Trophoblast cell (in vitro differentiated cells and primary cell): Measurements from ENCODE around the gene IL10RA.

ENCODE experiments used
- DNase-seq, 2 donors: peaks; one replicate each; pipeline ENCODE4 v3.0.0-alpha.2; 2016
- H2AFZ ChIP-seq: 2 replicates; pipeline ENCODE4 v1.6.1; 2013; ENCODE audit warnings: low read length, moderate library complexity, mild to moderate bottlenecking; ENCODE audit not compliant: insufficient read depth, poor library complexity
- H2AK5ac ChIP-seq: 2 replicates; pipeline ENCODE4 v1.6.1; 2013; ENCODE audit warnings: mild to moderate bottlenecking, low read length
- H2BK120ac ChIP-seq: 2 replicates; pipeline ENCODE4 v1.6.1; 2013; ENCODE audit warnings: low read length, mild to moderate bottlenecking, moderate library complexity; ENCODE audit not compliant: insufficient read depth, poor library complexity
- H2BK12ac ChIP-seq: 2 replicates; pipeline ENCODE4 v1.6.1; 2013; ENCODE audit warnings: mild to moderate bottlenecking, low read length, moderate library complexity
- H2BK5ac ChIP-seq: 2 replicates; pipeline ENCODE4 v1.6.1; 2013; ENCODE audit warnings: low read length, low read depth, moderate library complexity, mild to moderate bottlenecking; ENCODE audit not compliant: poor library complexity
- H3K14ac ChIP-seq: 2 replicates; pipeline ENCODE4 v1.6.1; 2013; ENCODE audit warnings: mild to moderate bottlenecking, low read length
- H3K18ac ChIP-seq: 2 replicates; pipeline ENCODE4 v1.6.1; 2013; ENCODE audit warnings: mild to moderate bottlenecking, low read length
- H3K23ac ChIP-seq: 2 replicates; pipeline ENCODE4 v1.6.1; 2013; ENCODE audit warnings: low read length
- H3K27ac ChIP-seq: 2 replicates; pipeline ENCODE4 v1.5.1; 2013; ENCODE audit warnings: low read depth, mild to moderate bottlenecking, inconsistent platforms, low read length, moderate library complexity
- H3K27me3 ChIP-seq: 2 replicates; pipeline ENCODE4 v1.6.1; 2013; ENCODE audit warnings: inconsistent platforms, mild to moderate bottlenecking, low read length, moderate library complexity; ENCODE audit not compliant: insufficient read depth
- H3K36me3 ChIP-seq, 2 experiments: 1 replicate in 1 of 2; 2 replicates in 1 of 2; pipeline ENCODE4 v1.6.1; 2013; ENCODE audit warnings: low read length in 2 of 2, mild to moderate bottlenecking in 2 of 2, moderate library complexity in 1 of 2; ENCODE audit not compliant: insufficient read depth in 2 of 2, control insufficient read depth in 1 of 2
- H3K4ac ChIP-seq: 2 replicates; pipeline ENCODE4 v1.6.1; 2013; ENCODE audit warnings: low read depth, mild to moderate bottlenecking, low read length, moderate library complexity
- H3K4me1 ChIP-seq, 2 experiments: 1 replicate in 1 of 2; 2 replicates in 1 of 2; pipeline ENCODE4 v1.6.1; 2013; ENCODE audit warnings: low read length in 2 of 2, mild to moderate bottlenecking in 2 of 2, moderate library complexity in 1 of 2; ENCODE audit not compliant: insufficient read depth in 2 of 2, control insufficient read depth in 1 of 2
- H3K4me2 ChIP-seq: 2 replicates; pipeline ENCODE4 v1.6.1; 2013; ENCODE audit warnings: inconsistent platforms, mild to moderate bottlenecking, low read length, moderate library complexity
- H3K4me3 ChIP-seq: 2 replicates; pipeline ENCODE4 v1.5.1; 2013; ENCODE audit warnings: mild to moderate bottlenecking, low read depth, low read length, inconsistent platforms
- H3K79me1 ChIP-seq: one replicate; pipeline ENCODE4 v1.6.1; 2013; ENCODE audit warnings: low read length
- H3K79me2 ChIP-seq: 2 replicates; pipeline ENCODE4 v1.6.1; 2013; ENCODE audit warnings: low read length, mild to moderate bottlenecking; ENCODE audit not compliant: control insufficient read depth, insufficient read depth, poor library complexity
- H3K9ac ChIP-seq: 2 replicates; pipeline ENCODE4 v1.6.1; 2013; ENCODE audit warnings: mild to moderate bottlenecking, low read length
- H3K9me3 ChIP-seq: 2 replicates; pipeline ENCODE4 v1.6.1; 2013; ENCODE audit warnings: low read depth, mild to moderate bottlenecking, control low read depth, inconsistent platforms, low read length; ENCODE audit not compliant: insufficient read depth
- H4K12ac ChIP-seq: 2 replicates; pipeline ENCODE4 v1.6.1; 2013; ENCODE audit warnings: low read depth, mild to moderate bottlenecking, low read length, moderate library complexity
- H4K8ac ChIP-seq: 2 replicates; pipeline ENCODE4 v1.6.1; 2013; ENCODE audit warnings: low read depth, mild to moderate bottlenecking, low read length, moderate library complexity
- H4K91ac ChIP-seq: one replicate; pipeline ENCODE4 v1.6.1; 2013; ENCODE audit warnings: low read depth, mild to moderate bottlenecking, low read length, moderate library complexity
- WGBS: extraction: QIAGEN DNeasy Blood & Tissue Kit; methylation state at CpG from one replicate; pipeline ENCODE4 v1.1.7; 2013; ENCODE audit warnings: missing lambda C conversion rate; ENCODE audit not compliant: insufficient read length, insufficient coverage; ENCODE audit errors: extremely low coverage; 5-methylcytosine and 5-hydroxymethylcytosine counted together

The IL10RA gene

DNA sequence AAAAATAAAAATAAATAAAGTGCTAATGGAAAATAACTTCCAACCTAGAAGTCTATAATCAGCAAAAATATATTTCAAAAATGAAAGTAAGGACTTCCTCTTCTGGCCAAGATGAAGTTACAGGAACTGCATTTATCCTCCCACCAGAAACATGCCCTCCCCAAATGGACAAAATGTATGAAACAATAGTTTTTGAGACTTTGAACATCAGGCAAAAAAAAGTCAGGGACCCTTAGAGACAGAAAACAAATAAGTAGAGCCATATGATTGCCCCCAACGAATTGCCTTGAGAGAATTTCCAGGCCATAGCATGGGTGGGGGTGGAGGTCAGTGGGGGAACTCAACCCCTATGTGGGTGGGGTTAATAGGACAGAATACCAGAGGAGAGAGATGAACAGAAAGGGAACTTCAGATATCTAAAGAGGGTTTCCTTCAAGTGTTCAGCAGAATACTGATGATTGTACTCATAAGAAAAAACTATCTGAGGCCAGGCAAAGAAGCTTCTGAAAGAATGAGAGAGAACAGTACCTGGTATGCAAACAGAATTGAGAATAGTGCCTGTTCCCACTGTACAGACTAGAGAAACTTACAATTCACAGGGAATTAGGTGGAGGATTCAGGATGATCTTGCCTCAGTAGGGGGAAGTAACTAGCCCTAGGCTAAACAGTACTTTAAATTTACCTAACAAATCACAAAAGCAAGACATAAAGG is 26.6 kb upstream of the IL10RA start:
- H2BK5ac ChIP-seq = no peak overlapping the region
- H3K27me3 ChIP-seq = no peaks in the 10 kb centered on the region
- no peak overlapping the region for H4K91ac ChIP-seq
- no peaks in the 10 kb centered on the region for H3K79me2 ChIP-seq
- no peak overlapping the region for H3K23ac ChIP-seq
- H3K18ac ChIP-seq = no peak overlapping the region
- no peaks in the 10 kb centered on the region for H3K4me1 ChIP-seq
- no CpG with 5 or more reads among the region's 1 CpG for WGBS
- H3K14ac ChIP-seq = no peak overlapping the region
- H3K9ac ChIP-seq = no peak overlapping the region
- no peak overlapping the region for H4K12ac ChIP-seq
- H2BK120ac ChIP-seq = no peak overlapping the region
- no peak overlapping the region for H4K8ac ChIP-seq
- H3K27ac ChIP-seq = no peak overlapping the region
- H3K4me2 ChIP-seq = no peak overlapping the region
- H3K4ac ChIP-seq = no peak overlapping the region
- H2BK12ac ChIP-seq = no peak overlapping the region
- H2AK5ac ChIP-seq = no peak overlapping the region
- H3K36me3 ChIP-seq = no peaks in the 10 kb centered on the region
- H3K79me1 ChIP-seq = no peaks in the 10 kb centered on the region
- no peak overlapping the region for H2AFZ ChIP-seq
- no peak for DNase-seq
- no peaks in the 10 kb centered on the region for H3K9me3 ChIP-seq
- no peak overlapping the region for H3K4me3 ChIP-seq

DNA sequence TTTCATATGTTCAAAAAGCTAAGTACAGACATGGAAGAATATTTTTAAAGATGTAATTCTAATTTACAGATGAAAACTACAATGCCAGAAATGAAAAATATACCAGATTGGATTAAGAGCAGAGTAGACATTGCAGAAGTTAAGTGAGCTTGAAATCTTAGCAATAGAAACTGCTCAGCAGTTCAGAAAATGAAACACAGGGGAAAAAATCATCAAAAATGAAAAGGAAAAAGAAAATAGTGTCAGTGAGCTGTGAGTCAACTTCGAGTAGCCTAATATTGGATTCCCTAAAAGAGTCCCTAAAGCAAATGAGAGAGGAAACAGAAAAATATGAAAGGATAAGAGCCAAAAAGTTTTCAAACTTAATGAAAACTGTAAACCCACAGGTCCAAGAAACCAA is 25.8 kb upstream of the IL10RA start:
- H4K91ac ChIP-seq = no peak overlapping the region
- H3K9me3 ChIP-seq = no peaks in the 10 kb centered on the region
- H3K27ac ChIP-seq = no peak overlapping the region
- no CpG with 5 or more reads among the region's 1 CpG for WGBS
- H3K4me3 ChIP-seq = no peak overlapping the region
- no peaks in the 10 kb centered on the region for H3K4me1 ChIP-seq
- H2AK5ac ChIP-seq = no peak overlapping the region
- H3K14ac ChIP-seq = no peak overlapping the region
- no peak overlapping the region for H3K9ac ChIP-seq
- no peaks in the 10 kb centered on the region for H3K79me1 ChIP-seq
- H3K27me3 ChIP-seq = no peaks in the 10 kb centered on the region
- H2AFZ ChIP-seq = no peak overlapping the region
- no peak overlapping the region for H2BK5ac ChIP-seq
- H3K36me3 ChIP-seq = no peaks in the 10 kb centered on the region
- no peaks in the 10 kb centered on the region for H3K79me2 ChIP-seq
- H4K8ac ChIP-seq = no peak overlapping the region
- H4K12ac ChIP-seq = no peak overlapping the region
- no peak overlapping the region for H3K23ac ChIP-seq
- no peak overlapping the region for H3K18ac ChIP-seq
- DNase-seq = no peak
- H2BK120ac ChIP-seq = no peak overlapping the region
- no peak overlapping the region for H3K4ac ChIP-seq
- H2BK12ac ChIP-seq = no peak overlapping the region
- H3K4me2 ChIP-seq = no peak overlapping the region

DNA sequence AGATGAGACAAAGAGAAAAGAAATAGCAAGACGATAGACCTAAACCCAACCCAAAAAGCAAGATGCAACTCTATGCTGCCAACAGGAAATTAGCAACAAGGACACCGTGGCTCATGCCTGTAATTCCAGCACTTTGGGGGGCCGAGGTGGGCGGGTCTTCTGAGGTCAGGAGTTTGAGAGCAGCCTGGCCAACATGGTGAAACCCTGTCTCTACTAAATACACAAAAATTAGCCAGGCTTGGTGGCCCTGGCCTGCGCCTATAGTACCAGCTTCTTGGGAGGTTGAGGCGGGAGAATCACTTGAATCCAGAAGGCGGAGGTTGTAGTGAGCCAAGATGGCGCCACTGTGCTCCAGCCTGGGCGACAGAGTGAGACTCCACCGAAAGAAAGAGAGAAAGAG is 24.3 kb upstream of the IL10RA start:
- Histone ChIP-seq H3K27ac (no peak overlapping the region), H3K4me2 (no peak overlapping the region), H3K4me3 (no peak overlapping the region), H2BK5ac (no peak overlapping the region), H3K14ac (no peak overlapping the region), H4K8ac (no peak overlapping the region), H2AFZ (no peak overlapping the region), H3K9ac (no peak overlapping the region), H3K18ac (no peak overlapping the region), H4K91ac (no peak overlapping the region), H3K4ac (no peak overlapping the region), H3K4me1 (no peaks in the 10 kb centered on the region), H3K27me3 (no peaks in the 10 kb centered on the region), H3K79me1 (no peaks in the 10 kb centered on the region), H3K23ac (no peak overlapping the region), H2BK120ac (no peak overlapping the region), H2AK5ac (no peak overlapping the region), H2BK12ac (no peak overlapping the region), H4K12ac (no peak overlapping the region), H3K9me3 (no peaks in the 10 kb centered on the region), H3K36me3 (no peaks in the 10 kb centered on the region), H3K79me2 (no peaks in the 10 kb centered on the region)
- WGBS = no CpG with 5 or more reads among the region's 10 CpGs
- no peak for DNase-seq

DNA sequence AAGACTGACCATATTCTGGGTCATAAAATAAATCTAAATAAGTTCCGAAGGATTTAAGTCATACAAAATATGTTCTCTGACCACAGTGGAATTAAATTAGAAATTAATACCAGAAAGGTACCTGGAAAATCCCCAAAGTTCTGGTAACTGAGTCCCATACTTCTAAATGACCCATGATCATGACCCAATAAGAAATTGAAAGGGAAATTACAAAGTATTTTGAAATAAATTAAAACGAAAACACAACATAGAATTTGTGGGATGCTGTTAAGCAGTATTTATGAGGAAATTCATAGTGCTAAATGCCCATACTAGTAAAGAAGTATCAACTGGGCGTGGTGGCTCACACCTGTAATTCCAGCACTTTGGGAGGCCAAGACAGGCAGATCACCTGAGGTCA is 23.4 kb upstream of the IL10RA start:
- H2AK5ac ChIP-seq = no peak overlapping the region
- no peak overlapping the region for H3K23ac ChIP-seq
- H3K79me2 ChIP-seq = no peaks in the 10 kb centered on the region
- H3K4me1 ChIP-seq = no peaks in the 10 kb centered on the region
- WGBS = no CpG with 5 or more reads among the region's 3 CpGs
- H2AFZ ChIP-seq = no peak overlapping the region
- H4K12ac ChIP-seq = no peak overlapping the region
- H3K79me1 ChIP-seq = no peaks in the 10 kb centered on the region
- H4K91ac ChIP-seq = no peak overlapping the region
- H2BK12ac ChIP-seq = no peak overlapping the region
- no peak for DNase-seq
- no peaks in the 10 kb centered on the region for H3K9me3 ChIP-seq
- H3K9ac ChIP-seq = no peak overlapping the region
- H3K4ac ChIP-seq = no peak overlapping the region
- no peak overlapping the region for H3K27ac ChIP-seq
- no peak overlapping the region for H3K14ac ChIP-seq
- no peaks in the 10 kb centered on the region for H3K36me3 ChIP-seq
- no peak overlapping the region for H3K18ac ChIP-seq
- no peak overlapping the region for H4K8ac ChIP-seq
- no peak overlapping the region for H3K4me3 ChIP-seq
- H2BK120ac ChIP-seq = no peak overlapping the region
- H2BK5ac ChIP-seq = no peak overlapping the region
- no peak overlapping the region for H3K4me2 ChIP-seq
- H3K27me3 ChIP-seq = no peaks in the 10 kb centered on the region
